ENCODE data around the gene LBHD2.

LBHD2 gene

GRCh38 chr14:103066399-103066798 is 17.6 kb upstream of the LBHD2 start:
- POLR2A ChIA-PET, result interaction anchor here (1.4 kb wide), 1 partner anchor 8 kb away, joined by 3 read pairs; no protein-coding TSS in a partner anchor
- CTCF ChIA-PET, result no interaction called here
- TF ChIP-seq ZNF384 (IDR thresholded peaks at IDR 0.05) (no peak), CTBP1 (IDR thresholded peaks at IDR 0.05; ENCODE audit: borderline replicate concordance) (no peak)
- DNase-seq (ENCODE audit: extremely low spot score), result no peak

GRCh38 chr14:103067231-103067954 is 16.6 kb upstream of the LBHD2 start:
- CTCF ChIA-PET, result no interaction called here
- POLR2A ChIA-PET, result interaction anchor here (1.5 kb wide), 1 partner anchor 11 kb away, joined by 5 read pairs; no protein-coding TSS in a partner anchor
- TF ChIP-seq NFRKB (IDR thresholded peaks at IDR 0.05), result no peak
- no peak for TF ChIP-seq ARNT (IDR thresholded peaks at IDR 0.05)
- TF ChIP-seq SUZ12 (IDR thresholded peaks at IDR 0.05), result no peak
- no peak for TF ChIP-seq ZNF384 (IDR thresholded peaks at IDR 0.05)
- TF ChIP-seq SP1 (IDR thresholded peaks at IDR 0.05), result no peak
- no peak for TF ChIP-seq BHLHE40 (IDR thresholded peaks at IDR 0.05; ENCODE audit: borderline replicate concordance)
- no peak for TF ChIP-seq HDGF (IDR thresholded peaks at IDR 0.05; ENCODE audit: borderline replicate concordance)
- TF ChIP-seq ELF4 (IDR thresholded peaks at IDR 0.05), result no peak
- no peak for TF ChIP-seq FOXM1 (IDR thresholded peaks at IDR 0.05; ENCODE audit: borderline replicate concordance)
- TF ChIP-seq FOXK2 (IDR thresholded peaks at IDR 0.05), result no peak
- TF ChIP-seq LEF1 (IDR thresholded peaks at IDR 0.05; ENCODE audit: borderline replicate concordance), result no peak
- TF ChIP-seq L3MBTL2 (conservative IDR thresholded peaks at IDR 0.05), result no peak
- no peak for DNase-seq (ENCODE audit: extremely low spot score)

GRCh38 chr14:103068351-103069073 is 15.5 kb upstream of the LBHD2 start:
- DNase-seq (ENCODE audit: extremely low spot score), result no peak
- TF ChIP-seq TARDBP (IDR thresholded peaks at IDR 0.05) (no peak), FOXM1 (IDR thresholded peaks at IDR 0.05; ENCODE audit: borderline replicate concordance) (no peak), LEF1 (IDR thresholded peaks at IDR 0.05; ENCODE audit: borderline replicate concordance) (no peak), BHLHE40 (IDR thresholded peaks at IDR 0.05; ENCODE audit: borderline replicate concordance) (no peak), ZNF384 (IDR thresholded peaks at IDR 0.05) (no peak), HDGF (IDR thresholded peaks at IDR 0.05; ENCODE audit: borderline replicate concordance) (no peak), ELF4 (IDR thresholded peaks at IDR 0.05) (no peak), FOXA1 (IDR thresholded peaks at IDR 0.05) (no peak), L3MBTL2 (conservative IDR thresholded peaks at IDR 0.05) (no peak), PKNOX1 (IDR thresholded peaks at IDR 0.05) (no peak), SP1 (IDR thresholded peaks at IDR 0.05) (no peak)
- POLR2A ChIA-PET, result interaction anchor here (1.5 kb wide), 1 partner anchor 12 kb away, joined by 5 read pairs; no protein-coding TSS in a partner anchor
- CTCF ChIA-PET, result no interaction called here

GRCh38 chr14:103070263-103070885 is 13.6 kb upstream of the LBHD2 start:
- CTCF ChIA-PET, result no interaction called here
- no peak for DNase-seq (ENCODE audit: extremely low spot score)
- POLR2A ChIA-PET, result no interaction called here
- no peak for TF ChIP-seq NFRKB (IDR thresholded peaks at IDR 0.05)
- no peak for TF ChIP-seq ELF4 (IDR thresholded peaks at IDR 0.05)
- no peak for TF ChIP-seq TARDBP (IDR thresholded peaks at IDR 0.05)
- no peak for TF ChIP-seq PKNOX1 (IDR thresholded peaks at IDR 0.05)
- no peak for TF ChIP-seq CTBP1 (IDR thresholded peaks at IDR 0.05; ENCODE audit: borderline replicate concordance)
- TF ChIP-seq FOXK2 (IDR thresholded peaks at IDR 0.05), result no peak
- no peak for TF ChIP-seq FOXM1 (IDR thresholded peaks at IDR 0.05; ENCODE audit: borderline replicate concordance)
- TF ChIP-seq SP1 (IDR thresholded peaks at IDR 0.05), result no peak
- no peak for TF ChIP-seq LEF1 (IDR thresholded peaks at IDR 0.05; ENCODE audit: borderline replicate concordance)
- TF ChIP-seq ARNT (IDR thresholded peaks at IDR 0.05), result no peak
- no peak for TF ChIP-seq HDGF (IDR thresholded peaks at IDR 0.05; ENCODE audit: borderline replicate concordance)
- no peak for TF ChIP-seq BHLHE40 (IDR thresholded peaks at IDR 0.05; ENCODE audit: borderline replicate concordance)
- no peak for TF ChIP-seq L3MBTL2 (conservative IDR thresholded peaks at IDR 0.05)

GRCh38 chr14:103070971-103071542 is 13.0 kb upstream of the LBHD2 start:
- TF ChIP-seq LEF1 (IDR thresholded peaks at IDR 0.05; ENCODE audit: borderline replicate concordance) (no peak), HDGF (IDR thresholded peaks at IDR 0.05; ENCODE audit: borderline replicate concordance) (no peak), FOXA1 (IDR thresholded peaks at IDR 0.05) (no peak), L3MBTL2 (conservative IDR thresholded peaks at IDR 0.05) (no peak), NFRKB (IDR thresholded peaks at IDR 0.05) (no peak), BHLHE40 (IDR thresholded peaks at IDR 0.05; ENCODE audit: borderline replicate concordance) (no peak), ELF4 (IDR thresholded peaks at IDR 0.05) (no peak), ZNF384 (IDR thresholded peaks at IDR 0.05) (no peak), CTBP1 (IDR thresholded peaks at IDR 0.05; ENCODE audit: borderline replicate concordance) (no peak), FOXK2 (IDR thresholded peaks at IDR 0.05) (no peak), FOXM1 (IDR thresholded peaks at IDR 0.05; ENCODE audit: borderline replicate concordance) (no peak), PKNOX1 (IDR thresholded peaks at IDR 0.05) (no peak), SP1 (IDR thresholded peaks at IDR 0.05) (no peak), TARDBP (IDR thresholded peaks at IDR 0.05) (no peak)
- ChIA-PET POLR2A (no interaction called here), CTCF (no interaction called here)
- no peak for DNase-seq (ENCODE audit: extremely low spot score)
